WERI-Rb-1 (cell line): ENCODE measurements around the gene TEKT5.

ENCODE experiments used
- DNase-seq: peaks from one replicate; pipeline ENCODE4 v3.0.0-alpha.2; 2020
- H3K27ac ChIP-seq: fragments of 250-450 bp; sonication (Bioruptor Pico); 2 replicates; pipeline ENCODE4 v1.5.1; 2020; ENCODE audit warnings: mild to moderate bottlenecking, moderate library complexity
- H3K27me3 ChIP-seq: fragments of 250-450 bp; sonication (Bioruptor Pico); 2 replicates; pipeline ENCODE4 v1.5.1; 2021; ENCODE audit warnings: mild to moderate bottlenecking, low read depth, moderate library complexity; ENCODE audit not compliant: insufficient read depth, severe bottlenecking
- H3K36me3 ChIP-seq: fragments of 250-450 bp; sonication (Bioruptor Pico); 2 replicates; pipeline ENCODE4 v1.5.1; 2020; ENCODE audit warnings: mild to moderate bottlenecking, moderate library complexity
- H3K4me3 ChIP-seq: 2 replicates; pipeline ENCODE4 v1.5.1; 2011; ENCODE audit warnings: low read depth, mild to moderate bottlenecking, control low read depth, low read length
- H3K9me3 ChIP-seq: fragments of 250-450 bp; sonication (Bioruptor Pico); 2 replicates; pipeline ENCODE4 v1.5.1; 2021; ENCODE audit warnings: mild to moderate bottlenecking, moderate library complexity; ENCODE audit not compliant: severe bottlenecking
- CTCF ChIP-seq: IDR thresholded peaks from 2 replicates; pipeline ENCODE4 v1.5.1; 2011; ENCODE audit warnings: low read depth, mild to moderate bottlenecking, control low read depth, inconsistent platforms, low read length

TEKT5 gene

GRCh38 chr16:10599626-10600025 lies 95.1 kb downstream of the TEKT5 start:
- DNase-seq: no peak
- no peak for TF ChIP-seq CTCF
- H3K4me3 ChIP-seq: no peak overlapping the region
- H3K36me3 ChIP-seq: no peaks in the 10 kb centered on the region
- H3K27ac ChIP-seq: no peak overlapping the region
- no peaks in the 10 kb centered on the region for H3K9me3 ChIP-seq
- H3K27me3 ChIP-seq: no peaks in the 10 kb centered on the region

- no peaks in the 10 kb centered on the region for H3K27me3 ChIP-seq
- H3K9me3 ChIP-seq: no peaks in the 10 kb centered on the region
- H3K4me3 ChIP-seq: no peak overlapping the region
- no peak overlapping the region for H3K27ac ChIP-seq
- no peaks in the 10 kb centered on the region for H3K36me3 ChIP-seq
- no peak for DNase-seq
- TF ChIP-seq CTCF: no peak
Observed at GRCh38 chr16:10598157-10598556, 96.6 kb downstream of the TEKT5 start.

- no peak overlapping the region for H3K27ac ChIP-seq
- TF ChIP-seq CTCF: no peak
- no peak for DNase-seq
- H3K9me3 ChIP-seq: no peaks in the 10 kb centered on the region
- H3K27me3 ChIP-seq: no peaks in the 10 kb centered on the region
- H3K4me3 ChIP-seq: no peak overlapping the region
- no peaks in the 10 kb centered on the region for H3K36me3 ChIP-seq
Observed at GRCh38 chr16:10597187-10597601, 97.5 kb downstream of the TEKT5 start.

- Histone ChIP-seq H3K4me3 (no peak overlapping the region), H3K27ac (no peak overlapping the region), H3K36me3 (no peaks in the 10 kb centered on the region), H3K9me3 (no peaks in the 10 kb centered on the region), H3K27me3 (no peaks in the 10 kb centered on the region)
- no peak for TF ChIP-seq CTCF
- no peak for DNase-seq
Observed at GRCh38 chr16:10594312-10594950, 100.3 kb downstream of the TEKT5 start.

GRCh38 chr16:10592611-10593010 lies 102.1 kb downstream of the TEKT5 start:
- TF ChIP-seq CTCF: no peak
- no peak for DNase-seq
- Histone ChIP-seq H3K27me3 (no peaks in the 10 kb centered on the region), H3K9me3 (no peaks in the 10 kb centered on the region), H3K27ac (no peak overlapping the region), H3K4me3 (no peak overlapping the region), H3K36me3 (no peaks in the 10 kb centered on the region)

- H3K36me3 ChIP-seq: no peaks in the 10 kb centered on the region
- H3K9me3 ChIP-seq: no peaks in the 10 kb centered on the region
- no peak for TF ChIP-seq CTCF
- no peak overlapping the region for H3K4me3 ChIP-seq
- DNase-seq: no peak
- no peak overlapping the region for H3K27ac ChIP-seq
- no peaks in the 10 kb centered on the region for H3K27me3 ChIP-seq
Observed at GRCh38 chr16:10590342-10590741, 104.4 kb downstream of the TEKT5 start.
